ENCODE results near the gene PTX4.

The PTX4 gene

GRCh38 chr16:1524366-1524765 is 35.6 kb upstream of the PTX4 start:
- TF ChIP-seq CTCF (IDR thresholded peaks at IDR 0.05; ENCODE audit: low read depth, low read length), result no peak
- no peak overlapping the region for H3K4me3 ChIP-seq (ENCODE audit: low read depth, low read length)
- no peak for DNase-seq (ENCODE audit: low read depth, low spot score)
- in situ Hi-C loops (cut with HindIII; ENCODE audit: low sequenced_read_pairs), result no loop called here

GRCh38 chr16:1523581-1524245 is 35.0 kb upstream of the PTX4 start:
- no peak overlapping the region for H3K4me3 ChIP-seq (ENCODE audit: low read depth, low read length)
- DNase-seq (ENCODE audit: low read depth, low spot score), result no peak
- in situ Hi-C loops (cut with HindIII; ENCODE audit: low sequenced_read_pairs), result no loop called here
- TF ChIP-seq CTCF (IDR thresholded peaks at IDR 0.05; ENCODE audit: low read depth, low read length), result no peak

- in situ Hi-C loops (cut with HindIII; ENCODE audit: low sequenced_read_pairs), result no loop called here
- DNase-seq (ENCODE audit: low read depth, low spot score), result no peak
- no peak overlapping the region for H3K4me3 ChIP-seq (ENCODE audit: low read depth, low read length)
- TF ChIP-seq CTCF (IDR thresholded peaks at IDR 0.05; ENCODE audit: low read depth, low read length), result no peak
These were observed 31.7 kb upstream of the PTX4 start for GRCh38 chr16:1520461-1520860.

- DNase-seq (ENCODE audit: low read depth, low spot score), result no peak
- TF ChIP-seq CTCF (IDR thresholded peaks at IDR 0.05; ENCODE audit: low read depth, low read length), result no peak
- no peak overlapping the region for H3K4me3 ChIP-seq (ENCODE audit: low read depth, low read length)
- in situ Hi-C loops (cut with HindIII; ENCODE audit: low sequenced_read_pairs), result no loop called here
These were observed 31.1 kb upstream of the PTX4 start for GRCh38 chr16:1519831-1520230.

- in situ Hi-C loops (cut with HindIII; ENCODE audit: low sequenced_read_pairs), result no loop called here
- H3K4me3 ChIP-seq (ENCODE audit: low read depth, low read length), result no peak overlapping the region
- no peak for TF ChIP-seq CTCF (IDR thresholded peaks at IDR 0.05; ENCODE audit: low read depth, low read length)
- DNase-seq (ENCODE audit: low read depth, low spot score), result no peak
These were observed 29.9 kb upstream of the PTX4 start for GRCh38 chr16:1518626-1519135.

- no peak for DNase-seq (ENCODE audit: low read depth, low spot score)
- TF ChIP-seq CTCF (IDR thresholded peaks at IDR 0.05; ENCODE audit: low read depth, low read length), result no peak
- in situ Hi-C loops (cut with HindIII; ENCODE audit: low sequenced_read_pairs), result no loop called here
- no peak overlapping the region for H3K4me3 ChIP-seq (ENCODE audit: low read depth, low read length)
These were observed 25.8 kb upstream of the PTX4 start for GRCh38 chr16:1514507-1514906.

Data from astrocyte of the spinal cord (primary cell).